Measurements from ENCODE around the gene AGAP6. TPM values are rescaled to one million over a fixed set of nuclear protein-coding genes. Genes with fewer than 3 reads are reported as not detected.
"Not testable (repeated sequence)": the region's sequence is repeated elsewhere in the genome, so short reads cannot be mapped to it uniquely, and the experiment has no call there.

Gene AGAP6
- total RNA-seq, 1 donor from 2014 or later: 18.5 TPM

- H3K9me3 Mint-ChIP-seq (ENCODE audit: unreplicated experiment): not testable (repeated sequence)
These were observed 999 bp upstream of the AGAP6 start for GRCh38 chr10:49987207-49987606.

GRCh38 chr10:49995321-49995720, 7.1 kb downstream of the AGAP6 start:
- H3K4me3 Mint-ChIP-seq (ENCODE audit: unreplicated experiment); H3K4me1 Mint-ChIP-seq (ENCODE audit: low read depth, unreplicated experiment); H3K27me3 Mint-ChIP-seq (ENCODE audit: unreplicated experiment); H3K9me3 Mint-ChIP-seq (ENCODE audit: unreplicated experiment); H3K27ac Mint-ChIP-seq (ENCODE audit: unreplicated experiment); H3K36me3 Mint-ChIP-seq (ENCODE audit: unreplicated experiment); DNase-seq: not testable (repeated sequence)

More at GRCh38 chr10:49987207-49987606, 999 bp upstream of the AGAP6 start:
- H3K4me3 Mint-ChIP-seq (ENCODE audit: unreplicated experiment); H3K36me3 Mint-ChIP-seq (ENCODE audit: unreplicated experiment); H3K27me3 Mint-ChIP-seq (ENCODE audit: unreplicated experiment); H3K27ac Mint-ChIP-seq (ENCODE audit: unreplicated experiment); H3K4me1 Mint-ChIP-seq (ENCODE audit: low read depth, unreplicated experiment); DNase-seq: not testable (repeated sequence)

- not testable (repeated sequence) for H3K27me3 Mint-ChIP-seq (ENCODE audit: unreplicated experiment); DNase-seq; H3K9me3 Mint-ChIP-seq (ENCODE audit: unreplicated experiment); H3K27ac Mint-ChIP-seq (ENCODE audit: unreplicated experiment); H3K4me1 Mint-ChIP-seq (ENCODE audit: low read depth, unreplicated experiment); H3K4me3 Mint-ChIP-seq (ENCODE audit: unreplicated experiment); H3K36me3 Mint-ChIP-seq (ENCODE audit: unreplicated experiment)
These were observed 25.8 kb downstream of the AGAP6 start for GRCh38 chr10:50014024-50014423.

DNA sequence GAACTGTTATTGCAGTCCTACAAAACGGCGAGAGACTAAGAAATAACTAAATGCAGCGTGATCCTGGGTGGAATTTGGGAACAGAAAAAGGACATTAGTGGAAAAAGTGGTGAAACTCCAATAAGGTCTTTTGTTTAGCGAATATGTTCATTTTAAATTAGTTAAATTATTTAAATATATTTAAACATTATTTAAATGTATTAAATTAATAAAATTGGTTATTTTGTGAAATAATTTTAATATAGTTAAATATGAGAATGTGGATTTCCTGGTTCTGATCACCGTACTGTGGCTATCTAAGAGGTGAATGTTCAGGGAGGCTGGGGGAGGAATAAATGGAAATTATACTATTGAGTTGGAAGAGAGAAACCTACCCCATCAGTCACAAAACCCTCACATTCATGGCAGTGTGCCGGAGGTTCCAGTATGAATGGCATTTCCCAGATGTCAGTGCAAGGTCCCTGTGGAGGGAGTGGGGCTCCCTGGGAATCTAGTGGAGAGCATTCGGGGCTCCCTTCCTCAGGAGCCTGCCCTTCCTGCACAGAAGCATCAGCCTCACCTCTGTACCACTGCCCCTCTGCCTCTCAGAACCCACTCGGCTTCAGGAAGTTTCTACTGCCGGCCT, 27.5 kb downstream of the AGAP6 start:
- H3K4me1 Mint-ChIP-seq (ENCODE audit: low read depth, unreplicated experiment); H3K36me3 Mint-ChIP-seq (ENCODE audit: unreplicated experiment); H3K9me3 Mint-ChIP-seq (ENCODE audit: unreplicated experiment); H3K4me3 Mint-ChIP-seq (ENCODE audit: unreplicated experiment); H3K27ac Mint-ChIP-seq (ENCODE audit: unreplicated experiment); H3K27me3 Mint-ChIP-seq (ENCODE audit: unreplicated experiment); DNase-seq: not testable (repeated sequence)

- H3K27me3 Mint-ChIP-seq (ENCODE audit: unreplicated experiment); H3K4me3 Mint-ChIP-seq (ENCODE audit: unreplicated experiment); H3K27ac Mint-ChIP-seq (ENCODE audit: unreplicated experiment); DNase-seq; H3K9me3 Mint-ChIP-seq (ENCODE audit: unreplicated experiment); H3K4me1 Mint-ChIP-seq (ENCODE audit: low read depth, unreplicated experiment); H3K36me3 Mint-ChIP-seq (ENCODE audit: unreplicated experiment): not testable (repeated sequence)
These were observed 28.7 kb downstream of the AGAP6 start for GRCh38 chr10:50016926-50017325.

GRCh38 chr10:50017646-50018045, 29.4 kb downstream of the AGAP6 start:
- not testable (repeated sequence) for H3K27ac Mint-ChIP-seq (ENCODE audit: unreplicated experiment); H3K4me1 Mint-ChIP-seq (ENCODE audit: low read depth, unreplicated experiment); DNase-seq; H3K9me3 Mint-ChIP-seq (ENCODE audit: unreplicated experiment); H3K36me3 Mint-ChIP-seq (ENCODE audit: unreplicated experiment); H3K4me3 Mint-ChIP-seq (ENCODE audit: unreplicated experiment); H3K27me3 Mint-ChIP-seq (ENCODE audit: unreplicated experiment)

DNA sequence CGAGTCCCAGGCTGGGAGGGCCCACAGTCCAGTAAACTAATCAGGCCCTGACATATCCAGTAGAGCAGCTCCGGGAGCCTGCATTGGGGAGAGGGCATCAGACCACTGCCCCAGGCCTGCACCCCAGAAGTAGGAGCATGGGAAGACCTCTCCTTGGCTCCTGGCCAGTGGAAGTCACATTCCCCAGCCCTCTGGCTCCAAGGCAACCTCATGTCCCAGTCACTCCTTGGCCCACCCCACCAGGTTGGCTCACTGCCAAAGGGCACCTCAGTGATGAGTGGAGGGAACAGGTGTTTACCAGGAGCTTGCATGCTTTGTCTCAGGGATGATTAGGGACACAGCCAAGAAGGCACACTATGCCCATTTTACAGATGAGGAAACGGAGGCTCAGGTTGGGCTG, 31.1 kb downstream of the AGAP6 start:
- not testable (repeated sequence) for H3K4me1 Mint-ChIP-seq (ENCODE audit: low read depth, unreplicated experiment); H3K27ac Mint-ChIP-seq (ENCODE audit: unreplicated experiment); H3K27me3 Mint-ChIP-seq (ENCODE audit: unreplicated experiment); H3K4me3 Mint-ChIP-seq (ENCODE audit: unreplicated experiment); H3K36me3 Mint-ChIP-seq (ENCODE audit: unreplicated experiment); H3K9me3 Mint-ChIP-seq (ENCODE audit: unreplicated experiment); DNase-seq

- not testable (repeated sequence) for H3K36me3 Mint-ChIP-seq (ENCODE audit: unreplicated experiment); H3K27me3 Mint-ChIP-seq (ENCODE audit: unreplicated experiment); H3K4me1 Mint-ChIP-seq (ENCODE audit: low read depth, unreplicated experiment); H3K27ac Mint-ChIP-seq (ENCODE audit: unreplicated experiment); DNase-seq; H3K9me3 Mint-ChIP-seq (ENCODE audit: unreplicated experiment); H3K4me3 Mint-ChIP-seq (ENCODE audit: unreplicated experiment)
These were observed 32.3 kb downstream of the AGAP6 start for GRCh38 chr10:50020451-50021024.

- Mint-ChIP-seq H3K27ac (ENCODE audit: unreplicated experiment) (no peak overlapping the region), H3K4me1 (ENCODE audit: low read depth, unreplicated experiment) (no peaks in the 10 kb centered on the region), H3K9me3 (ENCODE audit: unreplicated experiment) (no peaks in the 10 kb centered on the region), H3K4me3 (ENCODE audit: unreplicated experiment) (no peak overlapping the region), H3K27me3 (ENCODE audit: unreplicated experiment) (peaks cover 2% of the 10 kb centered on the region), H3K36me3 (ENCODE audit: unreplicated experiment) (no peaks in the 10 kb centered on the region)
- no peak for DNase-seq
- TF ChIP-seq, protein P1, sequence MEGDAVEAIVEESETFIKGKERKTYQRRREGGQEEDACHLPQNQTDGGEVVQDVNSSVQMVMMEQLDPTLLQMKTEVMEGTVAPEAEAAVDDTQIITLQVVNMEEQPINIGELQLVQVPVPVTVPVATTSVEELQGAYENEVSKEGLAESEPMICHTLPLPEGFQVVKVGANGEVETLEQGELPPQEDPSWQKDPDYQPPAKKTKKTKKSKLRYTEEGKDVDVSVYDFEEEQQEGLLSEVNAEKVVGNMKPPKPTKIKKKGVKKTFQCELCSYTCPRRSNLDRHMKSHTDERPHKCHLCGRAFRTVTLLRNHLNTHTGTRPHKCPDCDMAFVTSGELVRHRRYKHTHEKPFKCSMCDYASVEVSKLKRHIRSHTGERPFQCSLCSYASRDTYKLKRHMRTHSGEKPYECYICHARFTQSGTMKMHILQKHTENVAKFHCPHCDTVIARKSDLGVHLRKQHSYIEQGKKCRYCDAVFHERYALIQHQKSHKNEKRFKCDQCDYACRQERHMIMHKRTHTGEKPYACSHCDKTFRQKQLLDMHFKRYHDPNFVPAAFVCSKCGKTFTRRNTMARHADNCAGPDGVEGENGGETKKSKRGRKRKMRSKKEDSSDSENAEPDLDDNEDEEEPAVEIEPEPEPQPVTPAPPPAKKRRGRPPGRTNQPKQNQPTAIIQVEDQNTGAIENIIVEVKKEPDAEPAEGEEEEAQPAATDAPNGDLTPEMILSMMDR (IDR thresholded peaks at IDR 0.05; ENCODE audit: partially characterized antibody, unreplicated experiment): no peak
These were observed 33.4 kb downstream of the AGAP6 start for GRCh38 chr10:50021646-50022045.

DNA sequence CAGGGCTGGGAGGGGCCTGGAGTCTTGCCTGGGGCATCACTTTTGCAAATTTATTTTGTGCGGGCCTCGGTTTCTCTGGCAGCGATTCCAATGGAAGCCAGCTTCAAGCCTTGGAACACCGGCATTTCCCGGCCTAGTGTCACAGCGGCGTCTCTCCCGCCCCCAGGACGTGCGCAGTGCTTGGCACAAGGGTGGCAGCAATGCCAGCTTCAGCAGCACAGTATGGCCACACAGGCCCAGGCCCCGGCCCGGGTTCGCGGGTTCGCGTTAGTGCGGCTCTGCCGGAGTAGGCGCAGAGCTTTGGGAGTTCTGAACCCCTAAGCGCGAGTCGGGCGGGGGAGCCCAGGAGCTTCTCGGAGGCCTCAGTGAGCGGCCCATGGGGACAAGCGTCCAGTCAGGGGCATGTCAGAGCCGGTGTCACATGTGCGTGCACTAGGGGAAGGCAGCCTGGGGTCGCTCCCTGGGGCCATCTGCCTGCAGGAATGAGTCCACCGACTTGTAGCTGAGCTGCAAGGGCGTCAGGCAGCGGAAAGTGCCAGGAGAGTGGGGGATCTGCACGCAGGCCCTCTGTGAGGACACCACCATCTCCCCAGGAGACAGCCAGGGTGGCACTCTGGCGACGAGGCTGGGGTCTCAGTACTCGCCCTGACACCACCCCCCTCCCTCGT, 36.6 kb downstream of the AGAP6 start:
- H3K27ac Mint-ChIP-seq (ENCODE audit: unreplicated experiment); H3K4me1 Mint-ChIP-seq (ENCODE audit: low read depth, unreplicated experiment); H3K27me3 Mint-ChIP-seq (ENCODE audit: unreplicated experiment); H3K36me3 Mint-ChIP-seq (ENCODE audit: unreplicated experiment); H3K9me3 Mint-ChIP-seq (ENCODE audit: unreplicated experiment); H3K4me3 Mint-ChIP-seq (ENCODE audit: unreplicated experiment); DNase-seq: not testable (repeated sequence)

All from glutamatergic neuron (in vitro differentiated cells).